Ecto neural progenitor cell (in vitro differentiated cells): ENCODE measurements around the gene SHROOM2.
"Not testable (repeated sequence)": the region's sequence is repeated elsewhere in the genome, so short reads cannot be mapped to it uniquely, and the experiment has no call there.

Experiments used
- DNase-seq: peaks from one replicate; pipeline ENCODE4 v3.0.0-alpha.2; 2018; ENCODE audit warnings: low spot score

SHROOM2 gene, protein sequence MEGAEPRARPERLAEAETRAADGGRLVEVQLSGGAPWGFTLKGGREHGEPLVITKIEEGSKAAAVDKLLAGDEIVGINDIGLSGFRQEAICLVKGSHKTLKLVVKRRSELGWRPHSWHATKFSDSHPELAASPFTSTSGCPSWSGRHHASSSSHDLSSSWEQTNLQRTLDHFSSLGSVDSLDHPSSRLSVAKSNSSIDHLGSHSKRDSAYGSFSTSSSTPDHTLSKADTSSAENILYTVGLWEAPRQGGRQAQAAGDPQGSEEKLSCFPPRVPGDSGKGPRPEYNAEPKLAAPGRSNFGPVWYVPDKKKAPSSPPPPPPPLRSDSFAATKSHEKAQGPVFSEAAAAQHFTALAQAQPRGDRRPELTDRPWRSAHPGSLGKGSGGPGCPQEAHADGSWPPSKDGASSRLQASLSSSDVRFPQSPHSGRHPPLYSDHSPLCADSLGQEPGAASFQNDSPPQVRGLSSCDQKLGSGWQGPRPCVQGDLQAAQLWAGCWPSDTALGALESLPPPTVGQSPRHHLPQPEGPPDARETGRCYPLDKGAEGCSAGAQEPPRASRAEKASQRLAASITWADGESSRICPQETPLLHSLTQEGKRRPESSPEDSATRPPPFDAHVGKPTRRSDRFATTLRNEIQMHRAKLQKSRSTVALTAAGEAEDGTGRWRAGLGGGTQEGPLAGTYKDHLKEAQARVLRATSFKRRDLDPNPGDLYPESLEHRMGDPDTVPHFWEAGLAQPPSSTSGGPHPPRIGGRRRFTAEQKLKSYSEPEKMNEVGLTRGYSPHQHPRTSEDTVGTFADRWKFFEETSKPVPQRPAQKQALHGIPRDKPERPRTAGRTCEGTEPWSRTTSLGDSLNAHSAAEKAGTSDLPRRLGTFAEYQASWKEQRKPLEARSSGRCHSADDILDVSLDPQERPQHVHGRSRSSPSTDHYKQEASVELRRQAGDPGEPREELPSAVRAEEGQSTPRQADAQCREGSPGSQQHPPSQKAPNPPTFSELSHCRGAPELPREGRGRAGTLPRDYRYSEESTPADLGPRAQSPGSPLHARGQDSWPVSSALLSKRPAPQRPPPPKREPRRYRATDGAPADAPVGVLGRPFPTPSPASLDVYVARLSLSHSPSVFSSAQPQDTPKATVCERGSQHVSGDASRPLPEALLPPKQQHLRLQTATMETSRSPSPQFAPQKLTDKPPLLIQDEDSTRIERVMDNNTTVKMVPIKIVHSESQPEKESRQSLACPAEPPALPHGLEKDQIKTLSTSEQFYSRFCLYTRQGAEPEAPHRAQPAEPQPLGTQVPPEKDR (N-terminal part only)

DNA sequence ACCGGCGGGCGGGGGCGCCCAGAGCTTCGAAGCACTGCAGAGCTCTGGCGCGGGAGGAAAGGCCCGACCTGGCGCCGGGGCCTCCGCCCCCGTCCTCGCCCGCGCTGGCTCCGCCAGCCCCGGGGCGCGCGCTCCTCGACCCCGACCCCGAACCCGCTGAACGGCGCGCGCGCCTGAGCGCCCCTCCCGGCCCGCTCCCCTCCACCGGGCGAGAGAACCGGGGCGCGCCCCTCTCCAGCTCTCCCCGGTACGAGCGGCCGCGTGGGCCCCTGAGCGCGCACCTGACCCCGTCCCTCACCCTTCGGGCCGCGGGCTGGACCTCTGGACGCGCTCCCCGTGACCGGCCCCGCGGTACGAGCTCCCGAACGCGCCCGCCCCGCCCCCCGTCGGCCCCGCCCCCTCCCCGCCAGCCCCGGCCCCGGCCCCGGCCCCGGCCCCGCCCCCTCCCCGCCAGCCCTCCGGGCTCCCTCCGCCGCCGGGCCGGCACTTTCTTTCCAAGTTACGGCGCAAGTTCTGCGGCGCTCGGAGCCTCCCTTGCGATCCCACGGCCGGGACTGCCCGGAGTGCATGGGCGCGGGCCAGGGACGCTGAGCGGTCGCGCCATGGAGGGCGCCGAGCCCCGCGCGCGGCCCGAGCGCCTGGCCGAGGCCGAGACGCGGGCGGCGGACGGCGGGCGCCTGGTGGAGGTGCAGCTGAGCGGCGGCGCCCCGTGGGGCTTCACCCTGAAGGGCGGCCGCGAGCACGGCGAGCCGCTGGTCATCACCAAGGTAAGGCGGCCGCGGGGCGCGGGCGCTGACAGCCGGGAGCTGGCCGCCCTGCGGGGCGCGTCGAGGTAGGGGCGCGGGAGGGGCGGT is at the start of gene SHROOM2:
SHROOM2 (plus strand) TSS at position 486 of the 854 bp plus-strand sequence; CDS start at position 603, 117 bp downstream.
- DNase-seq: peak; percentile 66

DNA sequence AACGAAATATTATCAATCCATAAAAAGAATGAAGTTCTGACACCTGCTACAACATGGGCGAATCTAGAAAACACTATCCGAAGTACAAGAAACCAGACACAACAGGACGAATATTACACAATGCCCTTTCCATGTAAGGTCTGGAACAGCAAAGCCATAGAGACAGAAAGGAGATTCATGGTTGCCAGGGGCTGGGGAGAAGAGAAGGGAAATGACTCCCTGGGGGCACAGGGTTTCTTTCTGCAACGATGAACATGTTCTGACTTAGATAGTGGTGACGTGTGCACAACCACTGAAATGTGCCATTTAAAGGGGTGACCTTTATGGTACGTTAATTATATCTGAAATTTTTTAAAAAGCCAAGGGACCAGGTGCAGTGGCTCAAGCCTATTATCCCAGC is 48.9 kb upstream of the SHROOM2 start:
- DNase-seq: no peak

DNA sequence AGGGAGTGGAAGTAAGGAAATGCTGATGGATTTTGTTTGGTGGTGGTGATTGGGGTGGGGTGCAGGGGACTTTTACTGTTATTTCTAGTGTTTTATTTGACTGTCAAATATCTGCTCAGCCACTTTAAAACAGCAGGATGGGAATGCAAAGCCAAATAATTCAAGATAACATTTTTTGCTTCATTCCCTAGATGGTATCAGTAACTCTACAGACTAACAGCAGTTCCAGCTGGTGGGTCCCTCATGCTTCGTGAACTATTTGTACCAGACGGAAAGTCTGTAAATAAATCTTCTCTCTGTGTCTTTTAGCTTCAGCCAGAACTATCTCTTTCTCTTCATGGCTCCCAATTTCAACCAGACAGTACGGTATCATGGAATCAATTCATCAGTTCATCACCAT is 48.1 kb upstream of the SHROOM2 start:
- DNase-seq: no peak

DNA sequence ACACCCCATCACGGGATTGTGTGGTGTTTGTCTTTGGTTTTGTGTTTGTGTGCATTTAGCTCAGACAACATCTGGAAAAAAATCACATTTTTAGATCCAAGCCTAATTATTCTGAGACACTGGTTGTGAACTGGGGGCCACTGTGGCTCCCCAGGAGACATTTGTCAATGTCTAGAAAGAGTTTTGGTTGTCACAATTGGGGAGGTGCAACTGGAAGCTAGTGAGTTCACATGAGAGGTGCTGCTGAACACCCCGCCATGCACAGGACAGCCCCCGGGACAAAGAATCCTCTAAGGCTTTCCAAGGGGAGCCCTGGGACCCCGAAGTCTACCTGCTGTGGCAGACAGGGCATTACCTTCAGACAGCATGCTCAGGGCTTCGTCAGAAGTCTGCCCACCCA is 47.1 kb upstream of the SHROOM2 start:
- no peak for DNase-seq

DNA sequence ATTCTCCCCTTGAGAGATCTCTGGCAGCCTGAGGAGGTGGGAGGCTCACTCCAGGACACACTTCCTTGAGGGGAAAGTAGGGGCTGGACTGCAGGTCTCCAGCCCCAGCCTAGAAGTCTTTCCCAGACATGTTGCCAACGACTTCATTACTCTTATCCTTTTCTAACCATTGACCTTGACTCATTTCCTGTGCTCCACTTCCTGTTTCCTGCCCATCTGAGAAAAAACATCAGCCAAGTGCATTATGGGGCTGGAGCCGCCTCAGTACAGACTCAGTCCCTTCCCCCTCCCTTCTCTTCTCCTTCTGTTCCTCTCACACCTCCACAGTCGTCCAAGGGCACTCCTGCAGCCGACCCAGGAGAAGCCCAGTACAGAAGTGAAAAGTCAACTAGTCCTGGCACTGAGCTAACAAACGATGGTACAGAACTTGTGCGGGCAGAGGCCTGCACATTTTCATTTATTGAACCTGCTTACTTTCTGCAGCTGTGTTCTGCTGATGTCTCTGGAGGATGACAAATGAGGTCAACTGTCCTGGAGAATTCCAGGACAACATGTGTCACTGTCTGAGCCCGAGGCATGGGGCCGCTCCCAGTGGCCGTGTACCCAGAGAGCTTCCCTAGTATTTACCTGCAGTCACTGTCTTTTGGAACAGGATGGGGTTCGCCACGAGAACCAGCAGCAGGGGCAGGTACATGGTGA is 40.7 kb upstream of the SHROOM2 start:
- DNase-seq: no peak

DNA sequence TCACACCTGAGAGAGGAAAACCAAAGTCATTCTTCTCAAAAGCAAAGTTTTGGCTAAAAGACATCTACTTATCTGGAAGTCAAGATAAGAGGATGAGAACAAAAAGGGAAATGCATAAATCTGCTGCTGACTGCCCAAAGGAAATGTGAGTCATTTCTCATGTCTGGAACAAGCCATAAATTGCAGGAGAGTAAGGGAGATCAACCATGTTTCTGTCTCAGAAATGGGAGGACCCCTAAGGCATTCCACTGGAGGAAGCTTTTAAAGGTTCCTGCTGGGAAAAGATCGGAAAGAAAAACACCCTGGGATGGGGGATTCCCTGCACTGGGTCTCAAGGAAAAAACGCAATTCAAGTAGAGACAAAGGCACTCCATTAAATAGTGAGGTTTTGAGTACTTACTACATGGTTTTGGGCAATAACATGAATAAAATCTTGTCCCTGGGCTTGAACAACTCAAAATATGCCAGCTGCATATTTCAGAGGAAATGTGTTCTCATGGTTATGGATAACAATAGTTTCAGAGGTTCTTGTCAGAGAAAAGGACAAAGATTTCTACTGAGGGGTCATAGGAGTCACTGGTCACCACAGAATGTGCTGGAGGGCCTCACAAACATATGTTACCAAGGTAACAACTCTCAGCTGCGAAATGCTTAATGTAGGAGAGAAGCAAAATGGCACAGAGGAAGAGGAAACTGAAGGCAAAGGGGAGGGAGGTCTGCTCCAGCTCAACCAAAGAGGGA is 39.9 kb upstream of the SHROOM2 start:
- DNase-seq: no peak

DNA sequence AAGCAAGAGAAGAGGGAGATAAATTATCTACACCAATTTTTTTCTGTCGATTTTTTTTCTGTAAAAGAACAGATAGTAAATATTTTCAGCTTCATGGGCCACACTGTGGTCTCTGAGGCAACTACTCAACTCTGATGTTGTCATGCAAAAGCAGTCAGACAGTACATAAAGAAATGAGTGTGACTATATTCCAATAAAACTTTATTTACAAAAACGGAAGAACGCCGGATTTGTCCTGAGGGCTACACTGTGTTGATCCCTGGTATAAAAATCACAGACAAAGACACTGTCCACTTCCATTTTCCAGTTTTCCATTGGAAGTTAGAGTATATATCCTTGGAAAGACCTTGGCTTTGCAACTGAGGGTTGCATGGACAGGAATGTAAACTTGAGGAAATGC is 38.6 kb upstream of the SHROOM2 start:
- no peak for DNase-seq

DNA sequence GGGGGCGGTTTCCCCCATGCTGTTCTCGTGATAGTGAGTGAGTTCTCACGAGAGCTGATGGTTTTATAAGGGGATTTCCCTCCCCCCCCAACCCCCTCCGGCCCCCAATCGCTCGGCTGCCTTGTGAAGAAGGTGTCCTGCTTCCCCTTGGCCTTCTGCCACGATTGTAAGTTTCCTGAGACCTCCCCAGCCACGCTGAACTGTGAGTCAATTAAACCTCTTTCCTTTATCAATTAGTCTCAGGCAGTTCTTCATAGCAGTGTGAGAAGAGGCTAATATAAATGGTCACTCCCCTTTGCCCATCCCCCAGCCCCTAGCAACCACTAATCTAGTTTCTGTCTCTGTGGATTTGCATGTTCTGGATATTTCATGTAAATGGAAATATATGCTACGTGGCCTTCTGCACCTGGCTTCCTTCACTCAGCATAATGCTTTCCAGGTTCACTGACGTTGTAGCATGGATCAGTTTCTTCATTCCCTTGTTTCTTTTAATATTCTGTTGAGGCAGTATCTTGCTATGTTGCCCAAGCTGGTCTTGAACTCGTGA is 37.0 kb upstream of the SHROOM2 start:
- DNase-seq: no peak

DNA sequence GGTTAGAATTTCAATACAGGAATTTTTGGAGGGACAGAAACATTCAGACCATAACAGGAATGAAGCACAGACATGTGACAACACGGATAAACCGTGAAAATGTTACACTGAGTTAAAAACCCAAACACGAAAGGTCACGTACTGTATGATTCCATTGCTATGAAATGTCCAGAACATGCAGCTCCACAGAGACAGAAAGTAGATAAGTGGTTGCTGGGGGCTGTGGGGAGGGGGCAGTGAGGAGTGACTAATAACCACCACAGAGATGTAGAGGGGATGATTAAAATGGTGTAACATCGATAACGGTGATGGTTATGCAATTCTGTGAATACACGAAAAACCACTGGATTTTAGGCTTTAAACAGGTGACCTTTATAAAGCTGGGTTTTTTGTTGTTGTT is 28.9 kb upstream of the SHROOM2 start:
- no peak for DNase-seq

DNA sequence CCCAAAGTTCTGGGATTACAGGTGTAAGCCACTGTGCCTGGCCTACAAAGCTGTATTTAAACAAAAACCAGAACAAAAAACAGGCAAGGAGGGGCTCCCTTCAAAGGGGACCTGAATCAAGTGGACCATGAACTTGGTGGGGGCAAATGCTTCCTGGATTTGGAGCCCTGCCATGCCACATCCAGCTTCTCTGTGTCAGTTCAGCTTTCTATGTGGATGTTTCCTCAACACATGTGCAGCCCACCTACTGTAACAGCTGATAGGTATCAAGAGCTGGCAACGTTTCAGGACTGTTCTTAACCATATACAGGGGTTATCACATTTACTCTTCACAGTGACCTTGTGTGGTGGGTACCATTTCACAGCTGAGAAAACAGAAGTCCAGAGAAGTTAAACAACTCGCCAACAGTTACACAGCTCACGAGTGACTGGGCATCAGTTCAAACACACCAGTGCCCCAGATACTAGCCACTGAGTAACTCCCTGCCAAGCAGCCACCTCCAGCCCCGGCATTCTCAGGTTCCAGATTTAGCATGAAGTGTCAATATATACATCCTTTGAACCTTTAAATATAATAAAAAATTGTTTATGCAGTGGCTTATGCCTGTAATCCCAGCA is 28.1 kb upstream of the SHROOM2 start:
- DNase-seq: no peak

DNA sequence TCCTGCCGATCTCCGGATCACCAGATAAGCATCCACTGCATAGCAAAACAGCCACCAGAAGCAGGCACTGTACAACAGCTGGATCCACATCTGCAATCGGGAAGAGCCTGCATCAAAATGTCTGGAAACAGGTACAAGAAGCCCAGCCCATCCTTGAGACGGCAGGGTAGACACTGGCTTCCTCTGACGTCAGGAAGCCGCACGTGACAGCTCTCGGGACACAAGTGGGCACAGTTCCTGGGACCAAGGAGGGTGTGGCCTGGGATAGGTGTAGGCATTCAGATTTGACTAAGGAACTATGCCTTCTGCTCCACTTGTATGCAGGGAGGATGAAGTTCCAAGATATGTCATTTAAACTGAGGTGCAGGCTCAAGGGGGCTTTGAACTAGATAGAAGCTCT is 26.9 kb upstream of the SHROOM2 start:
- DNase-seq: no peak

DNA sequence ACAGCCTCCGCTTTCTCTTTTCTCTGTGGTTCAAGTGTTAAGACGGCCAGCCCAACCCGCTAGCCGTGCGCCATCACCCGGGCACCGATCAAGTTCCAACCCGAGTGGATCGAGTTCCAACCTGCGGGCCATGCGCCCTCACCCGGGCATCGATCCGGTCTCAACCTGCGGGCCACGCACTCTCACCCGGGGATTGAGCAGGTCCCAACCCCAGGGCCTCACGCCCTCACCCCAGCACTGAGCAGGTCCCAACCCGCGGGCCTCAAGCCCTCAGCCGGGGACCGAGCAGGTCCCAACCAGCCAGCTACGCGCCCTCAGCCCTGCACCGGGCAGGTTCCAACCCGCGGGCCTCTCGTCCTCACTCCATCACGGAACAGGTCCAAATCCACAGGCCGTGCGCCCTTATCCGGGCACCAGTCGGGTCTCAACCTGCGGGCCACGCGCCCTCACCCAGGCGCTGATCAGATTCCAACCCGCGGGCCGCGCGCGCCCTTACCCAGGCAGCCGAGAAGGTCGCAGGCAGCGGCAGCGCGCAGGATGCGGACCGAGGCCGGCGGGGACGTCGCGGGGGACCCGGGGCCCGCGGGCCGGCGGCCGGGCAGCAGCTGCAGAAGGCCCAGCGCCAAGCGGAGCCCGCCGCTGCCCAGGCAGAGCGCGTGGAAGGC is 21.0 kb upstream of the SHROOM2 start:
- peak; percentile 60 for DNase-seq

DNA sequence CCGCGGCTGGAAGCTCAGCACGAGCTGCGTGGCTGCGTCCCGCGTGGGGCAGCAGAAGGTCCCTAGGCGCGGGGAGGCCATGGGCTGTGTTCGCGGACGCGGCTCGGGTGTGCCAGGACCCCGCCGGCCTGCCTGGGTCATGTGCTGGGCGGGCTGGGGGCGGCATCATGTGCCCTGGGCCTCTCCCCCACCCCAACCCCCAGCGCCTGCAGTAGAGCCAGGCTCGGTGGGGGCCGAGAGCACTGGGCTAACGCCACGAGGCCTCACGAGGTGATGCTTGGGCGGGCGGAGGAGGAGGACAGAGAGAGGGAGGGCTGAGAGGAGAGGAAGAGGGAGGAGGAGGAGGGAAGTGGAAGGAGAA is 20.5 kb upstream of the SHROOM2 start, which contains the start of gene GPR143:
GPR143 (minus strand) TSS at position 111 of the 361 bp plus-strand sequence; CDS start at position 81, 30 bp downstream.
- peak; percentile 58 for DNase-seq

DNA sequence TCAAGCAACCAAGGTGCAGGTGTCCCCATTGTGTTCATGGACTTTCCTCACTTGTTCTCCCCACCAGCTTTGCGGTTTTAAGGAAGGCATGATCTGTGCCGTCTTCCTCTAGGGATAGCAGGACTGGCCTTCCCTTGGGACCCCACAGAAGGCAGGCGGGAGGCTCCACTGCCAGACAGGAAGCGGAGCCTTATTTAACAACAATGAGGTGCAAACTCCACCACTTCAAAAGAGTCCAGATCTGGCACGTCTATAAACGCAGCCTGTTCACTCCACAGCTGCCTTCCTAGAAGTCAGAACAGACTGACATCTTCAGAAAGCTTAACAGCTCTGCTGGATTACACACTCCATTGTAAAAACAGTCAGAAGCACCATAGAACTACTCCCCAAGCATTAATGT is 18.9 kb upstream of the SHROOM2 start:
- no peak for DNase-seq

DNA sequence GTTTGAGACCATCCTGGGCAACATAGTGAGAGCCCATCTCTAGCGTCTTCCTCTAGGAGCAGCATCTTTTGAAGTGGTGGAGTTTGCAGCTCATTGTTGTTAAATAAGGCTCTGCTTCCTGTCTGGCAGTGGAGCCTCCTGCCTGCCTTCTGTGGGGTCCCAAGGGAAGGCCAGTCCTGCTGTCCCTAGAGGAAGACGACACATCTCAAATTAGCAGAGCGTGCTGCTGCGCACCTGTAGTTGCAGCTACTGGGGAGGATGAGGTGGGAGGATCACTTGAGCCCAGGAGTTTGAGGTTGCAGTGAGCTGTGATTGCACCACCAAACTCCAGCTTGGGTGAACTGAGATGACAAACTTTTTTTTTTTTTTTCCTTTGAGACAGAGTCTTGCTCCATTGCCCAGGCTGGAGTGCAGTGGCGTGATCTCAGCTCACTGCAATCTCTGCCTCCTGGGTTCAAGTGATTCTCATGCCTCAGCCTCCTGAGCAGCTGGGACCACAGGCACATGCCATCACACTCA is 17.8 kb upstream of the SHROOM2 start:
- not testable (repeated sequence) for DNase-seq

DNA sequence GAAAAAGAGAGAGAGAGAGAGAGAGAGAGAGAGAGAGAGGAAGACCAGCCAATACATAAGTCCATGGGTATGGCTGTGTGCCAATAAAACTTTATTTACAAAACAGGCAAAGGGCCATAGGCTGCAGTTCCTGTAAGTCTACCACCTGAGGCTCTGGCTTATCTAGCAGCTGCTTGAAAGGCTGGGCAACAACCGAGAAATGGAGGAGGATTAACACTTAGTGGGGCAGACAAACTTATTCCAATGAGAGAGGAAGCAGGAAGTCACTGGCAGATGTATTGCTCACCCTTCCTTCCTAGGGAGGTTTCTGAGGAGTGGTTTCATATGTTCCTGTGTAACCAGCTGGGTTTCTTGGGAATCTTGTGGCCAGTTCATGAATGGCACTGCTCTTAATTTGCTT is 15.9 kb upstream of the SHROOM2 start:
- DNase-seq: no peak

DNA sequence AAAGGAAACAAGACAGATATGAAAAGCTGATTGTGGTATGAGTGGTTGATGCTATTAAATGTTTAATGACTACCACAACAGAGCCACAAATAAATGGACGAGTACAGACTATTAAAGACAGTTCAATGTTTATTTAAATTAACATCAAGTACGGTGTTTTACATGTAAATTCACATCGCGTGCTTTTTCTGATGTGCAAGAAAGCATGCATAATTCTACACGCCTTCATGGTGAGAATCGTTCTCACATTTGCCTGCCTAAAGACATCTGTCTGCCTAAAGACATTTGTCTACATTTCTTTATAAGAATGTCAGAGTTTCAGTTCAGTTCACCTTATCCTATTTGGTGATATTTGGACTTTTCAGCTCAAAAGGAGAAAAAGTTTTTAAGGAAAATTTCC is 13.3 kb upstream of the SHROOM2 start:
- no peak for DNase-seq

DNA sequence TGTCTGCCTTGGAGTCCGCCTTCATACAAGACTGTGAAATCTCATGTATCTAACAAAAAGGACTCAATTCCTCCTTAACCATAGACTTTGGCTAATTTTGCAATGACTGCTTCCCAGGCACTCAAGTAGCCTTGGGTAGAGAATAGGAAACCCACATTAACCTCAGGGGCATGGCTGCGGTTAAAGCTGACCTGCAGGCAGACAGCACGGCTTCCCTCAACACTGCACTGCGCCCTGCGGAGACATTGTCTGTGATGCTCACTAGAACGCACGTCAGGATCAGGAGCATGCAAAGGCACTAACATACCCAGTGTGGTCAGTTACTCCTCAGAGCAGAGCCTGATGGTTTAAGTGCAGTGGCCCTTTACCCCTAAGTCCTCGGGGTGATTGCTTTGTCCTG is 10.3 kb upstream of the SHROOM2 start:
- no peak for DNase-seq
